GM21528 (cell line): ENCODE results near the gene IGSF21.

Experiments
- ATAC-seq: cut with Tn5 transposase; IDR thresholded peaks from one replicate; pipeline ENCODE4 v1.9.1; 2021; ENCODE audit warnings: mild to moderate bottlenecking, moderate library complexity; ENCODE audit not compliant: unreplicated experiment, low FRiP score

The IGSF21 gene

DNA sequence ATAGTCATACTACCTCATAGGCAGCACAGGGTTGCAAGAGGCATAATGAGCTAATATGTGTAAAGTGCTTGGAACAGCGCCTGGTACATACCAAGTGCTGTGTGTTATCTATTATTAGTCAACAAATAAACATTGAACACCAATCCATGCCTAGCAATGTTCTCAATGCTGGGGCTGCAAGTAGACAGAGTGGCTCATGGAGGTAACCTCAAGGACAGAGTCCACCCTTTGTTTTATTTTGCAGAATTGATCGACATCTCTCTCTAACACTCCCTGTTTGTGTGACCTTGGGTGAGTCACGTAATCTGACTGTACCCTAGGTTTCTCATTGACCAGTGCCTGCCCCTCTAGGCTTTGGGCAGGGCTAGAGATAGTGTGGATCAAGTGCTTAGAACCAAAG, 209.2 kb downstream of the IGSF21 start:
- no peak for ATAC-seq

DNA sequence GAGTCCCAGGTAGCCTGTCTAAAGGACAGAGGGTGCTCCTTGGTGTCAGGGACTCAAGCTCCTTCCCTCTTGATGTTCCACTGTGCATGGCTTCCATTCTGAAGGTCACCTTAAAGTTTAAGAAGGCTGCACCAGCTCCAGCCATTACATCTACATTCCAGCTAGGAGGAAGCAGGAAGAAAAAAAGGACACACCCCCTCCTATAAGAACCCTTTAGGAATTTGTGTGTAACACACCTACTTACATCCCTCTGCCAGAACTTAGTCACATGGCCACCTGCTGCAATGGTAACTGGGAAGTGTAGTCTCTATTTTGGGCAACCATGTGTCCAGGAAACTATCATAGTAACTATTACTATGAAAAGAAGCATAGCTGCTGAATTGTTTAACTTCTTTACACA, 211.5 kb downstream of the IGSF21 start:
- no peak for ATAC-seq

DNA sequence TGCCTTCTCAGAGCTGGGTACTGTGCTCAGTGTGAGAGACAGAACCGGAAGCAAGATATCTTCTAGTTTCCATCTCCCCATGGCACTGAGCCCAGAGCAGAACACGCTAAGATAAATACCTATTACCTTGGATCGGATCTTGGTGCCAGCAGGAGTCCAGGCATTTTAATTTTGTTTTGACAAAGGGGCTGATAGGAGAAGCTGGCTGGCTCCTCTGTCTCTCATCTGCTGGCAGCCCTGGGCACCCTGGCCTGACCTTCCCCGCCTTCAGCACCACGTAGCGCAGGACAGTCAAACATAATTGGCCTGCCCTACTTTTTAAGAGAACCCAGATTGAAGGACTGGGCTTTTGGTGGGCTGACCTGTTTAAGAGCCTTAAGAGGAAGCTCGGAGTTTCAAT, 212.5 kb downstream of the IGSF21 start:
- no peak for ATAC-seq

DNA sequence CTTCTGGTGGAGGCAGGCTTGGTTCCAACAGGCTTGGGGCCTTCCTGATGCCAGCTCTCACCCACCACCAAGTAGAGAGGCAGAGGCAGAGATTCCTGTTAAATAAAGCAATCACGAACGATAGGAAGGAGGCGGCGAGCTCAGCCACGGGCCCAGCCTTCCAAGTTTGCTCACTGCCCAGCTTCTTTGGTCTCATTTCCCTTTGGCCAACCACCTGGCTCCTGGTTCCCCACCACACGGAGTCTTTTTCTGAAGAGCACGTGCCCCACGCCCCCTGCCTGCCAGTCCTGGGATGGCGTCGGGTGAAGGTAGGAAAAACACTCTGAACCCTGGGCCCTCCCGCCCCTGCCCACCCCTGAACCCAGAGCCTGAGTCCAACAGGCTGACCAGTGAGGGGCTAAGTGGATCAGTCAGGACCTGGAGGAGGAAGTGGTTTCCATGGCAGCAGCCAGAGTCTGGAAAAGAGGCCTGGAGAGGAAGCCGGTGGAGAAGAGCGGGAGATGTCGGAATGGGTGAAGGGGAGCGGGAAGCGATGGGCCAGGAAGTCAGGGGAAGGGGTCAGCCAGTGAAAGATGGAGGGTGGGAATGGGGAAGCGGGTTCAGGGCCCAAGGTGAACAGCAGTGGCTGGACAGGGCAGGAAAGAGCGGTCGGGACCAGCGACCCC, 214.9 kb downstream of the IGSF21 start:
- no peak for ATAC-seq

DNA sequence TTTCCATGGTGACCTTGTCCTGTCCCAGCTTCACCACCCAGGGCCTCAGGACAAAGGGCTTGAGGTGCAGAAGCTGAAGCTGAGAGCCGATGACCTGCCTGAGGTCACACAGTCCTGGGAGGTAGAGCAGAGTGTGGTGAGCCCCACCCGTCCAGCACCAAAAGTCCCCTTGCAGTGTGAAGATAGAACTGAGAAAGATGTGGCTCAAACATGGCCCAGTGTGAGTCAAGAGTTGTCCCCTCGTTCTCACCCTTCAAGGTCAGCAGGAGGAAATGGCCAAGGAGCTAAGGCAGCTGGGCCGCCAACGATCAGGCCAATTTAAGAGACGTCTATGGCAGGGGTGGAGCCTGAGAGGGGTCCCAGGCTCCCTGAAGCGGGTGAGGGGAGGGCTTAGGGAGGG, 215.7 kb downstream of the IGSF21 start:
- no peak for ATAC-seq

DNA sequence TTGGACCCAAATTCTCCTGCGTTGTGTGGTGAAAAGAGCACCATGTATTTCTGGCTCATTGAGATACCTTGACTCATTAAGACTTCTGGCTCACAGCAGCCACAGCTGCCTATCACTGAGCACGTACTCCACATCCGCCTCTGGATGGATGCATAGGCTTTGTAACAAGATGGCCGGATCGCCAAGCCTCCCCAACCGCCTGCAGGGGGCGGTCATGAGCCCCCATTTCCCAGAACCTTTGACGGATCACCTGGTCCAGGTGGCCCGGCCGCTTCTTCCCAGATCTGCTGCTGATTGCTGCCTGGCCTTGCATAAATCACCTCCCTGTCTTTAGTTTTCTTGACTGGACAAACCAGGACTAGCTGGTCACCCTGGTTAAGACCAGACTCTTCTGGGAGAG, 216.6 kb downstream of the IGSF21 start:
- ATAC-seq = no peak

DNA sequence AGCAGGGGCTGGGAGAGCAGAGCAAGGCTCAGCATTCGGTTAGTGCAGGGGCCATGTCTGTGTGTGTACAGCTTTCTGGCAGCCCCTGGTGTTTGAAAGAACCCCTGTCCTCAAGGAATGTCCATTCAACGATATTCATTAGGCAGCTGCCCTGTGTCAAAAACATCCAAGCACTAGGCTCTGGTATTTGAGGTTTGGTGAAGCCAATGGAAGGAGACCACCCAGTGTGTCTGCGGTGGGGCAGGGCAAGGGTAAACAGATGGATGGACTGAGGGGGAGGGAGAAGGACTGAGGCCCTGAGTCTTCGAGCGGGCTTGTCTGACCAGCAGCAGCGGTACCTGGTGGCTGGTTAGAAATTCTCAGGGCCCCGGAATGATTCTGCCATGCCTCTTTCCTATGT, 217.5 kb downstream of the IGSF21 start:
- no peak for ATAC-seq

DNA sequence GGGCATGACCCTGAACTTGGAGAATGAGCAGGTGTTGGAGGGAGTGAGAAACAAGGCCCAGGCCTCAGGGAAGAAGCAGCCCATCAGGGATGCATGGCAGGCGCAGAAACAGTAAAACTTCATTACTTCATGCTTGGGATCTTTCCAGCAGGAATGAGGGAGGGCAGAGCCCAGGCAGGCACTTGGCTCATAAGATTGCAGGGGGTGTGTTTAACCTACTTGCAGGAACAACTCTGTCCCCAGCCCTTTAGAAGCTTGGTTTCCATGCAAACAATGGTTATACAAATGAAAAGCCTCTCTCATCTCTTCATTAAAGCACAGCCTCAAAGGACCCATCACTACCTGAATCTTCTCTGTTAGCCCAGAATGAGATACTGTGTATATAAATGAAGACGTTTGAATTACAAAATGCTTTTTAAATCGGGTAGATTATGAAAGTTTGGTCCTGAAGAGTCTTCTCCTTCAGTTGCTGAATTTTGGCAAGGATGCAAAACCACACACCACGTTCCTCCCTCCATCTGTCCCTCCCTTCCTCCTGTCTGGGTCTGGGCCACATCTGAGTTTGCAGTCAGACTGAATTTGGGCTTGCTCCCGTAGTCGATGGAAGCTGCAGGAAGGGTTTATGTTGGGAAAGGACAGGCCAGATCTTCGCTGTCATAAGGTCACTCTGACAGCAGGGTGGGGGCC, 218.8 kb downstream of the IGSF21 start:
- no peak for ATAC-seq

DNA sequence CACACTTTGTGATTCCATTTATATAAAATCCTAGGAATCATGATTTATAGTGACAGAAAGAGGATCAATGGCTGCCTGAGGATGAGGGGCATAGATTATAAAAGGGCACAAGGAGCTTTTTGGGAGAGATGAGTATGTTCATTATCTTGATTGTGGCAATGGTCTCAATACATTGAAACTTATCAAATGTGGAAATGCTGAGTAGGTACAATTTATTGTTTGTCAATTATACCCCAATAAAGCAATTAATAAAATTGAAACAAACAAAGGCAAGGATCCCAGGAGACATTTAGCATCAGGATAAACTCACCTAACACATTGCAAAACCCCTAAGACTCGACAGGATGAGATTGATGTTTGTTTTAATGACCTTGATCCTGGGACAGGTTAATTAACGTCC, 220.1 kb downstream of the IGSF21 start:
- ATAC-seq = no peak

DNA sequence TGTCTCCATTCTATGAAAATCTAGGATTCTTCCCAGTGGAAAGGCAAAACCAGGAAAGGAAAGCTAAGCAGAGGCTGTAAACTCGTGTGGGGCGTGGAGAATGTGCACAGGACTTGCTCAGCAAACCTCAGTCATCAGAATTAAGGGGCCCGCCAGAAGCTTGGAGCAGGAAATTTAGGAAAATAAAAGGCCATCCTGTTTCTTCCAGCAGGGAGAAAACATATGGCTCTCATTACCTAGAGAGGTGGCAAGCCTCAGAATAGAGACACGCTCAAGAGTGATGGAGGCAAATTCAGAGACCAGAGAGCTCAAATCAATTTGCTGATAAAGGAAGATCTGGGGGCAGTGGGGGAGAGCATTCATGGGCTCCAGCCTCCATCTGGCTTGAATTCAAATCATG, 221.2 kb downstream of the IGSF21 start:
- ATAC-seq = no peak

DNA sequence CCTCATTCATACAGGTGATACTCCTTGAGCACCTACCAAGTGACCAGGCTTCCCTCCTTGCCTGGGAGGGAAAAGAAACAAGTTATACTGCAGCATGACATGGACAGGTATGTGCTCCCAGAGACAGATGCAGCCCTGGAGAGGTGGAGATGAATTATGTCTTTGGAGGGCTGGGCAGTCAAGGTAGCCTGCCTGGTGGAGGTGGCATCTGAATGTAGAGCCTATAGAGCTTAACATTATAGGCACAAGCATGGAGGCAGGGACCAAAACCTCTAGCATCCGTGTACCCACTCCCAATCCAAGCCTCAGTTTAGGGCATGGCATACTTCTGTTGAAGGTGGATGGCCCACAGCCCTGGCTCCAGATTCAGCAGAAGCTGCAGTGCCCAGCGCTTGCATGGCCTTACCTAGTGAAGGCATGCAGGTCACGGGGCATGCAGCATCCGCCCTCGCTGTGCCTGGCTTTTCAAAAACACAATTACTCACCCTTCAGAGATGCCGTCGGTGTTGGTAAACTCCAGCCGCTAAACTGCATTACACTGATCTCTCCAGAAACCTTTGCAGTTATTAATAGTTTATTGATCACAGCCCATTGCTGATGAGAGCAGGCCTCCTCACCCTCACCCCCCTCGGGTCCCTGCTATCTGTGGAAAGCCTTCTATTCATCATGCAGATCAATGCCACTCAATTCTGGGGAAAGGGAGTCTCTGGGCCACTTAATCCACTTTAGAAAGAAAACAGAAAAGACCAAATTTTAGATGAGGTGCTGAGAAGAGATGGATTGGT, 222.1 kb downstream of the IGSF21 start:
- no peak for ATAC-seq

DNA sequence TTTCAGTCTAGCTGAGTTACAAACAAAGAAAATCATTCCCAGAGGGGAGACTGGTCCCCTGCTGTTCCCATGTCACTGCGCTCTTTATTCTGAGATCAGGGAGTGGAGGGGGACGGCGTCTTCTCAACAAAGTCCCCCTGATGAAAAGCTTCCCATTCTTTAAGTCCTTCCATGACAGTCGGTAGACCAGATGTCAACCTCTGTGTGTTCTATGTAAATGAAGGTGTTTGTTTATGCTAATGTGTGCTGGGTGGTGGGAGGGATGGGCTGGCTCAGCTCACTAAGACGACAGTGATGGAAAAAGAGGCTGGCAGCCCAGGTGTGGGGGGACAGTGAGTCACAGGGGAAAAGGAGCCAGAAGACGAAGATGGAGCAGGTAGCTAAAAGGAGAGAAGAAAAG, 225.0 kb downstream of the IGSF21 start:
- ATAC-seq = no peak

DNA sequence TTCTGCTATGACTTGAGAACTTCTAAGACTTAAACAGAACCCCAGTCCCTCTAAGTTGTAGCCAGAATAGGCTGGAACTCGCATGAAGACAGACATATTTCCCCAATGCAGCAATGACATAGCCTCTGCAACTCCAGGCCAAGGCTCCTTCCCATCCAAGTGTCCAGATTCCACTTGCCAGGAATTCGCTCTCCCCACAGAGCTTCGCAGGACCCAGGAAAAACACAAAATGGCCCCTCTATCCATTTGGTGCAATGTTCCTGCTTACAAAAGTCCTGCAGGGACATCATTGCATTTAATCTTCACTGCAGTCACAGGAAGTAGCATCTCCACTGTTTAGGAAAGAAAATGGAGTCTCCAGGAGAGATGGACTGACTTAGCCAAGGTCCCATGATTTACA, 225.6 kb downstream of the IGSF21 start:
- ATAC-seq = no peak

DNA sequence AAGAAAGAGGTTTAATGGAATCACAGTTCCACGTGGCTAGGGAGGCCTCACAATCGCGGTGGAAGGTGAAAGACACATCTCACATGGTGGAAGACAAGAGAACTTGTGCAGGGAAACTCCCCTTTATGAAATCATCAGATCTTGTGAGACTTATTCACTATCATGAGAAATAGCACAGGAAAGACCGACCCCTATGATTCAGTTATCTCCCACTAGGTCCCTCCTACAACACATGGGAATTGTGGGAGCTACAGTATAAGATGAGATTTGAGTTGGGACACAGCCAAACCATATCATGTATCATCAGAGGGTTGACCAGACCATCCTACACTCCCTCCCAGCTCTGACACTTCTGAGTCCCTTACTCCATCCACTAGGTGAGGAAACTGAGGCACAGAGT, 229.2 kb downstream of the IGSF21 start:
- no peak for ATAC-seq

DNA sequence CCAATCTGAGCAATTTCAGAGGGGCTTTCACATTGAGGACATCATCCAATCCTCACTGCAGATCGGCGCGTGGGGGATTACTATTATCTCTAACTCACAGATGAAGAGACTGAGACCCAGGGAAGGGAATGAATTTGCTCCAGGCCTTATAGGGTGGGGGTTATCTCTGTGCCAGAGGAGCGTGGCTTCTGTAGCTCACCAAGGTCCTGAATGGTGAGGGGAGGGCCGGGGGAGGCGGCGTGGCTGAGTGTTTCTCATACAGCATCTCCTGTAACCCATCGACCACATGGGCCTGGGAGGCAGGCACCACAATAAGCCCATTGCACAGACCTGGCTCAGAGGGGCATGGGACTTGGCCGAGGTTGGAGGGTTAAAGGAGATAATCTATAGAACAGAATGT, 230.2 kb downstream of the IGSF21 start:
- ATAC-seq = no peak

DNA sequence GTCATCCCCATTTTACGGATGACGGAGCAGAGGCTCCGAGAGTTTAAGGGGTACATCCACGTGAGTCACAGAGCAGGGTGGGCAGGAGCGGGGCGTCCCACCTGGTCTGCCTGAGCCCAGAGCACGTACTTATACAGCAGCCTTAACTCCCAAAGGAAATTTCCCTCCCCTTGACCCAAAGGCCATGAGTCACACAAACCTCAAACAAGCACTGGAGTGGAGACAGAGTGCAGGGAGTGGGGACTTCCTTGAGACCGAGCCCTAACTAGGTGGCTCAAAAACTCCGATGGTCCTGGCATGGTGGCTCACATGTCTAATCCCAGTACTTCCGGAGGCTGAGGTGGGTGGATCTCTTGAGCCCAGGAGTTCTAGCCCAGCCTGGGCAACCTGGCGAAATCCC, 231.6 kb downstream of the IGSF21 start:
- no peak for ATAC-seq

DNA sequence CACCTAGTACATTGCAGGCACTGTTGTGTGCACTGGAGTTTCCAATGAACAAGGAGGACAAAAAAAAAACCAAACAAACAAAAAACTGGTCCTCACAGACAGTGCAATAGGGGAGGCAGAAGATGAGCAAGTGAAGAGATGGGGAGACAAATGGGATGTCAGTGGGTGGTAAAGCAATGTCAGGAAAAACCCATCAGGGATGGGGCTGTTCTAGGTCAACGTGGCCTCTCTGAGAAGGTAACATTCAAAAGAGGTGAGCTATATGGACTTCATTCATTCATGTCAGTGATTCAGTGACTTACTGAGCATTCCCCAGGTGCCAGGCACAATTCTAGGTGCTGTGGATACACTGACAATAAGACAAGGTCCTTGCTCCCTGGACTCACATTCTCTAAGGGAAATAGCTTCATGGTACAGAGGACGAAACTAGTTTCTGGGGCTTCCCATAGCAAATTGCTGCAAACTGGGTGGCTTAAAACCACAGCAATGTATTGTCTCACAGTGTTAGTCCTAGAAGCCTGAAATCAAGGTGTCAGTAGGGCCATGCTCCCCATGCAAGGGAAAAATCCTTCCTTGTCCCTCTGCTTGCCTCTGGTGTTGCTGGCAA, 232.7 kb downstream of the IGSF21 start:
- no peak for ATAC-seq

DNA sequence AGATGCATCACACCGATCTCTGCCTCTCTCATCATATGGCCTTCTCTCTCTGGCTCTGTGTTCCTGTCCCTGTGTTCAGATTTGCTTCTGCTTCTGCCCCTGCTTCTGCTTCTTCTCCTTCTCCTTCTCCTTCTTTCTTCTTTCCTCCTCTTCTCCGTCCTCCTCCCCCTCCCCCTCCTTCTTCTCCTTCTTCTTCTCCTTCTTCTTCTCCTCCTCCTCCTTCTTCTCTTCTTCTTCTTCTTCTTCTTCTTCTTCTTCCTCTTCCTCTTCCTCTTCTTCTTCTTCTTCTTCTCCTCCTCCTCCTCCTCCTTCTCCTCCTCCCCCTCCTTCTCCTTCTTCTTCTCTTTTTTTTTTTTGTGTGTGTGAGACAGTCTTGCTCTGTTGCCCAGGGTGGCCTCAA, 233.2 kb downstream of the IGSF21 start:
- no peak for ATAC-seq

DNA sequence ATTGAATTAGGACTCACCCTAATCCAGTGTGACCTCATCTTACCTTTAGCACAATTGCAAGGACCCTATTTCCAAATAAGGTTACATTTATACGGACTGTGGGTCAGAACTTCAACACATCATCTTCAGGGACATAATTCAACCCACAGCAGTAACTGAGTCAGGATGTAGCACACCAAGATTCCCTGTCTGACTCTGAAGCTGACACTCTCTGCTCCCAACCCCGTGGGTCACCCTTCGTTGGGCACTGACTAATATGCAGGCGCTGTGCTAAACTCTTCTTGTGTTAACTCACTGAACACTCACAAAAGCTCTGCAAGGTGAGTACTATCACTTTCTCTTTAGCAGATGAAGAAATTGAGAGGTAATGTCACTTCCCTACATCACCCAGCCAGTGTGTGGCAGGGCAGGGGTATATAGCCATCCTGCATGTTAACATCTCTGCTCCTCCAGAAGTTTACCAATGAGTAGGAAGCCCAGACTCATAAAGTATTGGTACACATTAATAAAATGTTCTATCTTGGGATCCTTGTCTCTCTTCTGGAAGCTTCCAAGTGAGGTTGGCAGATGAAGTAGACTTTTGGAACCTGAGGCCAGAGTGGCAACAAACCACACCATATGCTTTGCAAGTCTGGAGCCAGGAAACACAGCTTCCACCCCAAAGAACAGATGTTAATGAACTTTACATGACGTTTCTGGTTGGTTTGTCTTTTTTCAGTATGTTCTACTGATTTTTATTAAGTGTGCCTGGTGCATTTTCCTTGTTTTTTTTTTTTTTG, 233.9 kb downstream of the IGSF21 start:
- ATAC-seq = no peak

DNA sequence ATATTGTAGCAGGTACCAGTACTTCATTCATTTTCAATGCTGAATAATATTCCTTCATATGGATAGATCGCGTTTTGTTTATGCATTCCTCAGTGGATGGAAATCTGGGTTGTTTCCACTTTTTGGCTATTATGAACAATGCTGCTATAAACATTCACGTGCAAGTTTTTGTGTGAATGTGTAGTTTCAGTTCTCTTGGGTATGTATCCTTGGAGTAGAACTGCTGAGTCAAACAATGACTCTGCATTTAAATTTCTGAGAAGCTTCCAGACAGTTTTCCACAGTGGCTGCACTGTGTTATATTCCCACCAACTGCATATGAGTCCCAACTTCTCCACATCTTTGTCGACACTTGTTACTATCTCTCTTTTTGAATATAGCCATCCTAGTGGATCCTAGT, 235.1 kb downstream of the IGSF21 start:
- no peak for ATAC-seq

DNA sequence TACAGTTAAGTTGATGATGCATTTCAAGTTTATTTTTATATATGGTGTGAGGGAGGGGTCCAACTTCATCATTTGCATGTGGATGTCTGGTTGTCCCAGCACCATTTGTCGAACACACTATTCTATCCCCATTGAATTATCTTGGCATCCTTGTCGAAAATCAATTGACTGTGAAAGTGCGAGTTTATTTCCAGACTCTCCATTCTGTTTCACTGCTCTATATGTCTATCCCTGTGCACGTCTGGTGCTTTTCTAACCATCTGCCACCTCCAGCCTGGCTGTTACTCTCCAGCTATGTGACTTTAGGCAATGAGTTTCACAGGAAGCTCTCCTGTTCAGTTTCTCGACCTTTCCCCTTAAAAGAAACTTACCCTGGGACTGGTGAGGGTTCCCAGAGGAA, 236.0 kb downstream of the IGSF21 start:
- no peak for ATAC-seq
